Measurements from ENCODE around the gene FHIT. TPM values are rescaled to one million over a fixed set of nuclear protein-coding genes. Genes with fewer than 3 reads are reported as not detected.

FHIT gene
- total and polyA plus RNA-seq, 8 donors = 1.8 to 10.6 (median 7.1) TPM

- H3K27ac ChIP-seq = no peak overlapping the region
- 88 to 100% (median 90%) methylated on average over 1 of the region's 1 CpG for WGBS, 5 donors
- peaks cover 0 to 6% (median 2%) of the 10 kb centered on the region in 4 donors for H3K4me1 ChIP-seq
- no peaks in the 10 kb centered on the region for H3K27me3 ChIP-seq
- H3K9me3 ChIP-seq = peaks cover 0 to 3% (median 0%) of the 10 kb centered on the region in 4 donors
- no peak for DNase-seq
- H3K4me3 ChIP-seq = no peak overlapping the region
- no peaks in the 10 kb centered on the region for H3K36me3 ChIP-seq
- TF ChIP-seq POLR2AphosphoS5 (IDR thresholded peaks at IDR 0.05) (no peak), EP300 (IDR thresholded peaks at IDR 0.05) (no peak), POLR2A (IDR thresholded peaks at IDR 0.05) (no peak), CTCF (IDR thresholded peaks at IDR 0.05) (no peak)
- intact Hi-C loops (cut with DNase I; ENCODE audit: low total_unique reads) = no loop called here
These were observed 637.4 kb downstream of the FHIT start for GRCh38 chr3:60613769-60614303.

- H3K27ac ChIP-seq = peak overlapping the region in 1 of 5 donors; percentile 26
- H3K9me3 ChIP-seq = no peaks in the 10 kb centered on the region
- peak in 1 of 3 donors; percentile 73 for TF ChIP-seq POLR2AphosphoS5 (IDR thresholded peaks at IDR 0.05)
- peak; percentile 43 for TF ChIP-seq EP300 (IDR thresholded peaks at IDR 0.05)
- TF ChIP-seq CTCF (IDR thresholded peaks at IDR 0.05) = no peak
- TF ChIP-seq POLR2A (IDR thresholded peaks at IDR 0.05) = no peak
- H3K4me1 ChIP-seq = peaks cover 0 to 6% (median 2%) of the 10 kb centered on the region in 4 donors
- DNase-seq = peak; percentile 29 to 30
- no peaks in the 10 kb centered on the region for H3K36me3 ChIP-seq
- no peaks in the 10 kb centered on the region for H3K27me3 ChIP-seq
- 58 to 88% (median 85%) methylated on average over 7 of the region's 7 CpGs for WGBS, 5 donors
- no peak overlapping the region for H3K4me3 ChIP-seq
- intact Hi-C loops (cut with DNase I; ENCODE audit: low total_unique reads) = no loop called here
These were observed 640.7 kb downstream of the FHIT start for GRCh38 chr3:60610441-60611112.

GRCh38 chr3:60609446-60609845 is 641.8 kb downstream of the FHIT start:
- Histone ChIP-seq H3K27ac (no peak overlapping the region), H3K27me3 (no peaks in the 10 kb centered on the region), H3K4me3 (no peak overlapping the region), H3K36me3 (no peaks in the 10 kb centered on the region), H3K9me3 (no peaks in the 10 kb centered on the region), H3K4me1 (peaks cover 0 to 6% (median 2%) of the 10 kb centered on the region in 4 donors)
- WGBS, 5 donors = 75 to 86% (median 82%) methylated on average over 4 of the region's 4 CpGs
- TF ChIP-seq CTCF (IDR thresholded peaks at IDR 0.05) (no peak), POLR2A (IDR thresholded peaks at IDR 0.05) (no peak), POLR2AphosphoS5 (IDR thresholded peaks at IDR 0.05) (no peak), EP300 (IDR thresholded peaks at IDR 0.05) (no peak)
- DNase-seq = no peak
- intact Hi-C loops (cut with DNase I; ENCODE audit: low total_unique reads) = no loop called here

- Histone ChIP-seq H3K9me3 (no peaks in the 10 kb centered on the region), H3K27me3 (no peaks in the 10 kb centered on the region), H3K4me1 (peaks cover 0 to 3% (median 0%) of the 10 kb centered on the region in 4 donors), H3K4me3 (no peak overlapping the region), H3K36me3 (no peaks in the 10 kb centered on the region), H3K27ac (no peak overlapping the region)
- TF ChIP-seq EP300 (IDR thresholded peaks at IDR 0.05) = no peak
- DNase-seq = no peak
- 85 to 93% (median 89%) methylated on average over 3 of the region's 3 CpGs for WGBS, 5 donors
- intact Hi-C loops (cut with DNase I; ENCODE audit: low total_unique reads) = no loop called here
These were observed 647.4 kb downstream of the FHIT start for GRCh38 chr3:60603860-60604259.

- intact Hi-C loops (cut with DNase I; ENCODE audit: low total_unique reads) = no loop called here
- Histone ChIP-seq H3K4me3 (no peak overlapping the region), H3K27me3 (no peaks in the 10 kb centered on the region), H3K36me3 (no peaks in the 10 kb centered on the region), H3K4me1 (peaks cover 0 to 3% (median 0%) of the 10 kb centered on the region in 4 donors), H3K9me3 (no peaks in the 10 kb centered on the region), H3K27ac (no peak overlapping the region)
- 71 to 91% (median 82%) methylated on average over 4 of the region's 4 CpGs for WGBS, 5 donors
- no peak for TF ChIP-seq CTCF (IDR thresholded peaks at IDR 0.05)
- no peak for TF ChIP-seq POLR2A (IDR thresholded peaks at IDR 0.05)
- TF ChIP-seq EP300 (IDR thresholded peaks at IDR 0.05) = no peak
- TF ChIP-seq POLR2AphosphoS5 (IDR thresholded peaks at IDR 0.05) = no peak
- no peak for DNase-seq
These were observed 650.4 kb downstream of the FHIT start for GRCh38 chr3:60600848-60601247.
